Measurements from ENCODE around the gene PKLR.
A peak's percentile ranks its signal among the peaks of the same experiment; 100 is the strongest.
"Not testable (repeated sequence)": the region's sequence is repeated elsewhere in the genome, so short reads cannot be mapped to it uniquely, and the experiment has no call there.

PKLR gene

GRCh38 chr1:155316922-155317321 is 15.7 kb upstream of the PKLR start:
- no peak for DNase-seq

DNA sequence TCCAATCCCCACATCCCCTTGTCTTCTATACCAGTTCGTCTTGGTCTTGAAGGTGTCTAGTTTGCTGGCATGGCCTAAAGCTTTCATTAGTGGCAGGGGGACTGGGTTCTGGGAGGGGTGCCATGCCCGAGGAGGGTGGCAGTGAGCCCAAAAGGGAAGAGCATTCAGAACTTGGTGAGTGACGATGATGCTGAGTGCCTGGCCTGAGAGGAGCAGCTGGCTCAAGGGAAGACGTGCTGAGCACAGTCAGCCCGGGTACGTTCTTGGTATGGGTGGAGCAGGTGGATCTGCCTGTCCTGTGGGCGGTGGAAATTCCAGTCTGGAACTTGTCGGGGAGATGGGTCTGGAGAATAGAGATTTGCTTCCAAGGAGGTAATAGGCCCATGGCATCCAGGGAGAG is 12.0 kb upstream of the PKLR start:
- DNase-seq = peak; percentile 10

DNA sequence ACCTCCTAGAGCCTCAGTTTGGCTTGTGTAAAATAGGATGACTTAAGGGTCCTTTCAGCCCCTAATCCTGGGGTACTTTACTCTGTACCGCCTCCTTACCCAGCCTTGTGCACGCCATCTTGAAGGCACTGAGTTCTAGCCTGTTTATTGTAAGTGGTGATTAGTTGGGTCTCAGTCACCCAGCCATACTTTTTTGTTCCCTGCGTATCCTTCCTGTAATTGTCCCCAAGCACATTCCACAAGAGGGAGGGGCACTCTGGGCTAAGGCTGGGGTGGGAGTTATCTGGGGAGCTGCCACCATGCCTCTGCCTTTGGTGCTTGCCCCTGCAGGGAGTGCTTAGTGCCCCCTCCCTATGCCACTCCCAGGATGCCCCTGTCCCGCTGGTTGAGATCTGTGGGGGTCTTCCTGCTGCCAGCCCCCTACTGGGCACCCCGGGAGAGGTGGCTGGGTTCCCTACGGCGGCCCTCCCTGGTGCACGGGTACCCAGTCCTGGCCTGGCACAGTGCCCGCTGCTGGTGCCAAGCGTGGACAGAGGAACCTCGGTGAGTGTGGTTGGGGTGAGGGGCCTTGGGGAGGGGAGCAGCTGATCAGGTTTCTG is 8.3 kb upstream of the PKLR start:
- no peak for DNase-seq

DNA sequence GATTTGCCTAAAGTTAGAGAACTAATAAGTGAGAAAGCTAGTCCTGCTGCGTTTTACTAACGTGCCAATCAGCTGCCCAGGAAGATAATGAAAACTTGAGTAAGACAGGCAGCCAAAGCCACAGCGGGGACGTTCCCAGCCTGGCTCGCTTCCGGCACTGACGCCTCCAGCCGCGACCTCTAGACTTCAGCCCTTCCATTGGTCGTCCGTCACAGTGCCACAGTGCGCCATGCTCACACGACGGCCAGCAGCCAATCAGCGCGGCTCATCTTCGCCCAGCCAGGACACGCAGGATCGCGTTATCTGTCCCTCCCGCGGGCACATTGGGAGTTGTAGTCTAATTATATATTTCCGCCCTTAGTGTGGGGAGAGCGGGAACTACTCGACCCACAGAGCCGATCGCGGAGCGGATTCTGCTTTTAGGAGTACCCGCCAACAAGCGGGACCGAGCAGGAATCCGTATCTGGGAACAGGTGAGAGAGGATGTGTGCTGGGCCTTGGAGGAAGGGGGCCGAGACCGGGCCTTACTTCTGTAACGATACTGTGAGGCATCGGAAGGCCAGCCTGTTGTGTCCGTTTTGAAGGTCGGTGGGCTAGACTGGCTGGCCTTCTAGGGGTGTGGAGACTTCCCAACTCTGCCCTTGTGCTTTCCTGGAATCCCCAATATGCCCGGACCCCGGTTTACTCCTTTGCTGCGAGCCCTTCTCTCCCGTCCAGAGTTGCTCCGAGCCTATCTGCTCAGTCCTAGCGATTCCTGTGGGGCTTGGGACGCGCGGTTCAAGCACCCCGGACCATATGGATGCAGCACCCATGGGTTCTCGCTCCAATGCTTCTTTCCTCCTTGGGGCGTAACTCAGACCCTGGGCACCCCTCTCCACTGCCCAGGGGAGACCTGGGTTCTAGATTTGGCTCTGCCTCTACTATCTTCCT is 7.5 kb upstream of the PKLR start, which contains the start of gene FDPS:
Gene FDPS, plus strand, starts transcription at position 374 of the 930 bp plus-strand sequence. CDS start 924 bp downstream, outside the sequence.
- peak; percentile 99 for DNase-seq

DNA sequence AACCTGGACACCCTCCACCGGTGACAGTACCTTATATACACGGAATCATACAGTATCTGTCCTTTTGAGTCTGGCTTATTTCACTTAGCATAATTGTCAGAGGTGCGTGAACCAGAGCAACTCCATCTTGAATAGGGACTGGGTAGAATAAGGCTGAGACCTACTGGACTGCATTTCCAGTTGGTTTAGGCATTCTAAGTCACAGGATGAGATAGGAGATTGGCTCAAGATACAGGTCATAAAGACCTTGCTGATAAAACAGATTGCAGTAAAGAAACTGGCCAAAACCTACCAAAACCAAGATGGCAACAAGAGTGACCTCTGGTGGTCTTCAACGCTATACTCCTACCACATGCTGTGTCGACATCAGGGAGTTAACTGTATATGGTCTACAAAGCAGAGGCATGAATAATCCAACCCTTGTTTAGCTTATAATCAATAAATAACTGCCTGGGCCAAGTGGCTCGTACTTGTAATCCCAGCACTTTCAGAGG is 6.1 kb upstream of the PKLR start:
- DNase-seq = no peak

- no peak for DNase-seq
These were observed 4.7 kb upstream of the PKLR start for GRCh38 chr1:155305881-155306391.

DNA sequence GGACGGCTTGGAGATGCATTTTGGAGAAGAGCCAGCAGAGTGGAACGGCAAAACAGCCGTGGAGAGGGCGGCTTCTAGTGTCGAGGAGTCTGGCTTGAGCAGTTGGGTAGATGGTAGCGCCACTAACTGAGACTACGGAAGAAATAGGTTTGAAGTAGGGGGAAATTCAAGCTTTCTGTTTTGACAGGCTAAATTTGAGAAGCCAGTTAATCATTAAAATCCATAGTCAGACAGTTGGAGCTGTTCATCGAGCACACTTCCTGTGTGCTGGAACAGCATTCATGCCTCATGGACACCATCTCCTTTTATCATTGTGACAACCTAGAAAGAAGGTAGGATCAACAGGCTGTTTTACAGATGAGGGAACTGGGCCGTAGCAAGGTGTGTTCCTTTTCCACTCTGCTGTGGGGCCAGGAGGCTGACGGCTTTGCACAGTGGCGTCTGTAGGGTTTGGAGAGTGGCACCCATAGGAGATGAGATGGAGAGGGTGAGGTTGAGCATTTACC is 3.4 kb upstream of the PKLR start:
- DNase-seq = no peak

DNA sequence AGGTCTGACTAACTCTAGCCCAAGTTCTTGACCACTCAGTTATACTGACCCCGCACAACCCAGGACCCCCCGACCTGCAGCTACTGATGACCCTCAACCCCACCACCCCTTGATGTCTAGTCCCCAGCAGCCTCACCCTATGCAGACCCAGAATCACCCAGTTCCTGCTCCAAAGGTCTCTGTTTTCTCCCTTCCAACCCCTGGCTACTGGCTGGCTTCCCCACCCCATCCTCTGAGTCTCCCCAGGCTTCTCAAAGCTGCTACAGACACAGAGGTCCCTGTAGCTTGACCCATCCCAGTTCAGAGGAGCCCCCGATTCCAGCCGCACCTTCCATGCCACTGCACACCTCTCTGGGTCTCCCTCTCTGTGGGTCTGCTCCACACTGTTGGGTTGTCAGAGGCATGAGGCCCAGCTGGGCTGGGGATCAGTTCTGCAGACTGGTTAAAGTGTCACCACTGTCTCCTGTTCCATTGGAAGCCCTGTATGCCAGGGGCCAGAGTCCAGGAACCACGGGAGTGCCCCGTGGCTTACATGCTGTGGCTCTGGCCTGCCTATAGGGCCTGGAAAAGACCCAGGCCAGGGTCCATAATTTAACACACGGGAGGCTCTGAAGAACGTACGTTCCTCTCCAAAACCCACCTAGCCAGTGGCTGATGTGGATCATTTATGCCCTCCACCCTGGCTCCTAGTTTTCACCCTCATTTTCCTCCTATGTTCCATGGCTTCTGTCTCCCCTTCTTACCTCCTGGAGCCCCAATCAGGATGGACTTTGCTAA is 497 bp downstream of the PKLR start:
- no peak for DNase-seq

- no peak for DNase-seq
These were observed 1.2 kb downstream of the PKLR start for GRCh38 chr1:155300024-155300423.

DNA sequence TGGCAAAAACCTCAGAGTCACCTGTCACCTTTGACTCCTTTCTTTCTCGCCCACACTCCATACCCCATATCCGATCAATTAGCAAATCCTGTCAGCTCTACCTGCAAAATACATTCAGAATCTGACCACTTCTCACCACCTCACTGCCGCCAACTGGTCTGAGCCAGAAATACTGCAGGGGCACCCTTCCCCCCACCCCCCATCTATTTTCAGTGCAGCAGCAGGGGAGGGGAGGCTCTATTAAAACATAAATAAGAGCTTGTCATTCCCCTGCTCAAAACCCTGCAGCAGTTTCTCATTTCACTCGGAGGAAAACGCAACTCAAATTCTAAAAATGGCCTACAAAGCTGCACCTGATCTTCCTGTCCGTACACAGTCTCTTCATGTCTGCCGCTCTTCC is 3.9 kb downstream of the PKLR start:
- DNase-seq = no peak

- no peak for DNase-seq
These were observed 4.6 kb downstream of the PKLR start for GRCh38 chr1:155296661-155297060.

DNA sequence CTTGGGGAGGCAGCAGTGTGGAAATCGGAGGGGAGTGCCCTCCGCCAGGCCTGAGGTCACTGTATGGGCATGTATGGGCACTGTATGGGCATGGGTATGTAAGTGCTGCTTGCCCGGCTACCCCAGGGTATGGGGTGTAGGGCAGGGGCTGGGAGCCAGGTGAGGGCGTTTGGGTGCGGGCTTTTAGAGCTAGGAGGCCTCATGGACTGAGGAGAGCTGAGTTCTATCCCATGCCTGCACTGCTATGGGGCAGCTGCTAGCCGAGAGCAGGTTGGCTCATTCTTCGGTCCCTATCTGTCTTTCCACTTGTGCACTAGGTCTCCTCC is 5.3 kb downstream of the PKLR start:
- DNase-seq = no peak

DNA sequence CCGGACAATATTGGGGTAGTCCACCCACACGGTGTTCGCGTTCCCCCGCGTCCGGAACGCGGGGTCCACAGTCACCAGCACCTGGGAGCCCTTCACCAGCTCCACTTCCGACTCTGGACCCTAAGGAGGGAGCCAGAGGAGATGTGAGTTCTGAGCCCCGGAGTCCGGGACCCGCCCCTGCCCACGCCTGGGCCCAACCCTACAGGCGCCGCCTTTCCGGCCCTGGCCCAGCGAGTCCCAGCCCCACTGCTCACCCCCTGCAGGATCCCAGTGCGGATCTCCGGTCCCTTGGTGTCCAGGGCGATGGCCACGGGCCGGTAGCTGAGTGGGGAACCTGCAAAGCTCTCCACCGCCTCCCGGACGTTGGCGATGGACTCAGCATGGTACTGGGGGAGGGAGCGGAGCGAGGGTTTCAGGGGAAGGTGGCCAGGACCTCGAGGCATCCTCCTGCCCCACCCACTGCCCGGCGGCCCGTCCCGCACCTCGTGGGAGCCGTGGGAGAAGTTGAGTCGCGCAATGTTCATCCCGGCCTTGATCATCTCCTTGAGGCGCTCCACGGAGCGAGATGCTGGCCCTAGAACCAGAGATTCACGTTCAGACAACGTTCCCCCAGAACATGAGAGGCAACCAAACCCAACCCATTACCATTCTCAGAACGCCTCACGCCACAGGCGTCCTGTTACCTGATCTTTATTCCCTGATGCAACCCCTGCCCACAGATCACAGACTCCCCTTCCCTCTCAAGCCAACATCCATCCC is 5.9 kb downstream of the PKLR start:
- DNase-seq = no peak

GRCh38 chr1:155294520-155295182 is 6.6 kb downstream of the PKLR start:
- DNase-seq = no peak

- DNase-seq = no peak
These were observed 8.0 kb downstream of the PKLR start for GRCh38 chr1:155293086-155293749.

DNA sequence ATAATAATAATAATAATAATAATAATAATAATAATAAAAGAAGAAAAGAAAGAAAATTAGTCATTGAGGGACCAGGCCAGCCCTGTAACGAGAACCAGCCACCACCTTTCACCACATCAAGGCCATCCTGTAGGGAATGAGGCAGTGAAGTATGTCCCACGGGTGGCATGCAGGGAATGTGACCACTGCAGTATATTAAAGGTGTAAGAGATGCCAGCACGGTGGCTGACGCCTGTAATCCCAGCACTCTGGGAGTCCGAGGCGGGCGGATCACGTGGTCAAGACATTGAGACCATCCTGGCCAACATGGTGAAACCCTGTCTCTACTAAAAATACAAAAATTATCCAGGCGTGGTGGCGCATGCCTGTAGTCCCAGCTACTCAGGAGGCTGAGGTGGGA is 10.2 kb downstream of the PKLR start:
- not testable (repeated sequence) for DNase-seq

DNA sequence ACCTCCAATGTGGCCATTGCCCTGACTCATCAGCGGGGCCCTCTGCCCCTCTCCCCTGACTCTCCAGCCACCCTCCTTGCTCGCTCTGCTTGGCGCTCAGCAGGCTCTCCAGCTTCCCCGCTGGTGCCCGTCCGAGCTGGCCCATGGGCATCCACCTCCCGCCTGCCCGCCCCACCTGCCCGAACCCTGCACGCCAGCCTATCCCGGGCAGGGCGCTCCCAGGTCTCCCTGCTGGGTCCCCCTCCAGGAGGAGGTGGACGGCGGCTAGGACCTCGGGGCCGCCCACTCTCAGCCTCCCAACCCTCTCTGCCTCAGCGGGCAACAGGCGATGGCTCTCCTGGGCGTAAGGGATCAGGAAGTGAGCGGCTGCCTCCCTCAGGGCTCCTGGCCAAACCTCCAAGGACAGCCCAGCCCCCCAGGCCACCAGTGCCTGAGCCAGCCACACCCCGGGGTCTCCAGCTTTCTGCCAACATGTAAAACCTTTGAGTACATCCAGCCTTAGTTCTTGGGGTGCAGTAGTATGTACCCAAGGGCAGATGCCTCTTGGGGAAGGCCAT is 13.2 kb downstream of the PKLR start:
- DNase-seq = no peak

GRCh38 chr1:155286544-155286943 is 14.7 kb downstream of the PKLR start:
- DNase-seq = no peak

DNA sequence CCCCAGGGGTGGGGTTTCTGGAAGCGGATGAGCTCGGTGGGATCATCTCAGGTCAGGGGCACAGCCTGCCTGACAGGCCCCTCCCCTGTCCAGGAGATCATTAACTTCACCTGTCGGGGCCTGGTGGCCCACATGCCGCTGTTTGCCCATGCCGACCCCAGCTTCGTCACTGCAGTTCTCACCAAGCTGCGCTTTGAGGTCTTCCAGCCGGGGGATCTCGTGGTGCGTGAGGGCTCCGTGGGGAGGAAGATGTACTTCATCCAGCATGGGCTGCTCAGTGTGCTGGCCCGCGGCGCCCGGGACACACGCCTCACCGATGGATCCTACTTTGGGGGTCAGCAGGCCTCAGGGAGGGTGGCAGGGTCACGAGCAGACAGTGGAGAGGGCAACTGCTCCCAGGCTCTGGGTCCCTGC is 15.6 kb downstream of the PKLR start:
- DNase-seq = no peak

- DNase-seq = no peak
These were observed 16.2 kb downstream of the PKLR start for GRCh38 chr1:155285063-155285462.

- no peak for DNase-seq
These were observed 16.8 kb downstream of the PKLR start for GRCh38 chr1:155284476-155284875.
